Skeletal muscle tissue (tissue), 4 donors: Measurements from ENCODE around the gene YRDC. TPM values are rescaled to one million over a fixed set of nuclear protein-coding genes. Genes with fewer than 3 reads are reported as not detected.
"Not testable (repeated sequence)": the region's sequence is repeated elsewhere in the genome, so short reads cannot be mapped to it uniquely, and the experiment has no call there.

Source experiments
- H3K27ac ChIP-seq: one replicate; pipeline ENCODE4 v1.7.0; 2013; ENCODE audit warnings: mild to moderate bottlenecking, low read depth, low read length, inconsistent platforms
- H3K27me3 ChIP-seq, 3 donors: one replicate each; pipeline ENCODE4 v1.7.0; 2013; ENCODE audit warnings: low read length in 3 of 3; ENCODE audit not compliant: control insufficient read depth in 3 of 3, insufficient read depth in 3 of 3
- H3K36me3 ChIP-seq, 3 donors: one replicate each; pipeline ENCODE4 v1.7.0; 2013; ENCODE audit warnings: low read length in 3 of 3; ENCODE audit not compliant: control insufficient read depth in 3 of 3, insufficient read depth in 3 of 3
- H3K4me1 ChIP-seq, 3 donors: one replicate each; pipeline ENCODE4 v1.7.0; 2013; ENCODE audit warnings: low read length in 3 of 3, mild to moderate bottlenecking in 3 of 3; ENCODE audit not compliant: control insufficient read depth in 3 of 3, insufficient read depth in 3 of 3
- H3K4me3 ChIP-seq, 3 donors: one replicate each; pipeline ENCODE4 v1.7.0; 2013; ENCODE audit warnings: low read length in 3 of 3
- H3K9ac ChIP-seq, 3 donors: one replicate each; pipeline ENCODE4 v1.7.0; 2013; ENCODE audit warnings: low read length in 3 of 3, mild to moderate bottlenecking in 3 of 3, moderate library complexity in 2 of 3, low read depth in 1 of 3
- H3K9me3 ChIP-seq, 3 donors: one replicate each; pipeline ENCODE4 v1.7.0; 2013; ENCODE audit warnings: low read length in 3 of 3; ENCODE audit not compliant: control insufficient read depth in 3 of 3
- total RNA-seq: library from RNA; depleted of rRNA; stranded (reverse); fragments of >200 nt; gene quantifications from one replicate; pipeline ENCODE4 v1.2.3, GENCODE V29; 2014
- donor health status: Osteomylitis.

YRDC gene
- total RNA-seq, 1 donor from 2014 or later: 7.3 TPM

DNA sequence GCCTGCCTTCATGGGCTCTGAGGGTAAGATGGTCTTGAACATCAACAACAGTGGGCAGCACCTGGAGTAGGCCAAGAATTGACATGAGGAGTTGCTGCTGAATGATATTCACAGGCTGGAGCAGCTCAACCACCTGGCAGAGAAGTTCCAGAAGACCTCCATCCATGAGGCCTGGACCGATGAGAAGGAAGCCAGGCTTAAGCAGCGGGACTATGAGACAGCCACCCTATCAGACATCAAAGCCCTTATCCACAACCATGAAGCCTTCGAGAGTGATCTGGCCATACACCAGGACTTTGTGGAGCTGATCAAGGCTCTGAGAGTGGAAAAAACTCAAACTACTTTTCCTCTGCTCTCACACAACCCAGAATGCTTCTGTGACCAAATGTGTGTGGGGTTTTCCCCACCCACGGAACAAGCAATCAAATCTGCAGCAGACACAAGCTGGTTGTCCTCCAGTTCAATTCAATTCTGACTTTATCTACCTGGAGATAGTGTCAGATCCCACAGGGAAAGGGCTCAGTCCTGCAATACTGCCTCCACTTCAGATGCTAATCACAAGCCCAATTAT, 31.0 kb downstream of the YRDC start:
- H3K4me3 ChIP-seq: no peak overlapping the region
- H3K36me3 ChIP-seq: no peaks in the 10 kb centered on the region
- no peaks in the 10 kb centered on the region for H3K9me3 ChIP-seq
- H3K4me1 ChIP-seq: no peaks in the 10 kb centered on the region
- H3K27ac ChIP-seq: no peak overlapping the region
- peaks cover 3 to 9% (median 5%) of the 10 kb centered on the region in 3 donors for H3K27me3 ChIP-seq
- H3K9ac ChIP-seq: no peak overlapping the region

GRCh38 chr1:37771440-37771839, 36.6 kb downstream of the YRDC start:
- not testable (repeated sequence) for H3K27ac ChIP-seq, H3K9ac ChIP-seq, H3K36me3 ChIP-seq, H3K4me1 ChIP-seq, H3K9me3 ChIP-seq, H3K4me3 ChIP-seq
- H3K27me3 ChIP-seq: peaks cover 14 to 22% (median 18%) of the 10 kb centered on the region in 3 donors

DNA sequence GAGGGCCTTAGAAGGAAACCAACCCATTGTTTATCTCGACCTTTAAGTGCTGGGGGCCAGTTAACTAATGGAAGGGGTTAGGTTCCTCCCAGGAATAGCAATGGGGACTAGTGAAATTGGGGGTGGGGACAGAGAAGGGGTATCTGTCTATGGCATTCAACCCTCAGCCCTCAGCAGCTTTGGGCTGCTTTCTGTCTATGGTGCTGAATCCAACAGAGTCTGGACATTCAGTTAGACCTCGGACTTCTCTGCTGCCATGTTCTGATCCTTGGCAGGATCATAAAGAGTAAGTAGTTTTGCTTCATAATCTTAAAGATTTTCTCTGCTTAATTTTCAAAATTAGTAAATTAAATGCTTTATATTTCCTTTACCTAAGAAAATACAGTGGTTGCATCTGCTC, 40.5 kb downstream of the YRDC start:
- Histone ChIP-seq H3K27ac (no peak overlapping the region), H3K9me3 (no peaks in the 10 kb centered on the region), H3K4me3 (no peak overlapping the region), H3K36me3 (no peaks in the 10 kb centered on the region), H3K4me1 (no peaks in the 10 kb centered on the region), H3K9ac (no peak overlapping the region), H3K27me3 (peaks cover 51 to 62% (median 56%) of the 10 kb centered on the region in 3 donors)

DNA sequence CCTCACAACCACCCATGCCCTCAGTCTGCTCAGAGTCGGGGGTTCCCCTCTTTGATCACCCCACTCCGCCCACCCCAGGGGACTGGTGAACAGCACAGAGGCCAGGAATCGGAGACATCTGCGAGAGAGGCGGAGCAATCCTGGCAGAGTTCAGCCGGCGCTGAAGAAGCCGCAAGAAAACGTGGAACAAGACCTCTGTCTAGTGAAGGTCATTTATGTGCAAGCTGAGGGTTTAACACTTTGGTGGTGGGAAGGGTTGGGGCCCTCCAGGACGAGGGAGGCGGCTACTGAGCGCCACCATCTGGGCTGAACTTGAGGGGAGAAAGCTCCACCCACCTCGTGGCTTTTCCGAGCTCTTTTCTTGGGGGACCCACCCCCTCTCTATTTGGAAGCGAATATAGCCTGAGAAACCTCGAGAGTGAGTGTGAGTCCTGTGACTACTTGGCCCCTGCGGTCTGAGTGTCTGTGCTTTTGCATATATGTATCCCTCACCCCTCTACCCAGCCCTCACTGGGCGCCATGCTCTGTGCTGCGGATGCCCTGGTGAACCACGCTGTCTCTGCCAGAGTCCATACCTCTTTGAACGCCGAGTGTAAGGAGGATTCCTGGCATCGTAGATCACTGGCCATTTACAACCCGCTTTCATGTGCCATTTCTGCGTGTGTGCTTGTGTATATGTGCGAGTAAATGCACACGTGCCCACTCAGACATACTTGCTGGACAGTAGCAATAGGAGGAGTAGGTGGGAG, 41.9 kb downstream of the YRDC start:
- no peak overlapping the region for H3K9ac ChIP-seq
- peaks cover 62 to 76% (median 67%) of the 10 kb centered on the region in 3 donors for H3K27me3 ChIP-seq

GRCh38 chr1:37764888-37765441, 43.0 kb downstream of the YRDC start, which contains the start of gene EPHA10:
Gene EPHA10 (minus strand): TSS chr1:37765120. CDS start chr1:37765066, 54 bp downstream.
- peaks cover 68 to 83% (median 72%) of the 10 kb centered on the region in 3 donors for H3K27me3 ChIP-seq

More for the DNA sequence above, 41.9 kb downstream of the YRDC start:
- Histone ChIP-seq H3K9me3 (no peaks in the 10 kb centered on the region), H3K27ac (no peak overlapping the region), H3K36me3 (no peaks in the 10 kb centered on the region), H3K4me3 (no peak overlapping the region), H3K4me1 (no peaks in the 10 kb centered on the region)

GRCh38 chr1:37764414-37764825, 43.6 kb downstream of the YRDC start:
- Histone ChIP-seq H3K9ac (no peak overlapping the region), H3K27me3 (peaks cover 72 to 86% (median 74%) of the 10 kb centered on the region in 3 donors), H3K4me3 (no peak overlapping the region), H3K36me3 (no peaks in the 10 kb centered on the region), H3K4me1 (no peaks in the 10 kb centered on the region), H3K9me3 (no peaks in the 10 kb centered on the region), H3K27ac (no peak overlapping the region)

More at GRCh38 chr1:37764888-37765441, 43.0 kb downstream of the YRDC start, which contains the start of gene EPHA10:
- no peak within 1 kb of the TSS for H3K9ac ChIP-seq
- no peak within 1 kb of the TSS for H3K27ac ChIP-seq
- no peaks in the 10 kb centered on the region for H3K9me3 ChIP-seq
- no peaks in the 10 kb centered on the region for H3K36me3 ChIP-seq
- H3K4me3 ChIP-seq: no peak within 1 kb of the TSS
- H3K4me1 ChIP-seq: no peaks in the 10 kb centered on the region

DNA sequence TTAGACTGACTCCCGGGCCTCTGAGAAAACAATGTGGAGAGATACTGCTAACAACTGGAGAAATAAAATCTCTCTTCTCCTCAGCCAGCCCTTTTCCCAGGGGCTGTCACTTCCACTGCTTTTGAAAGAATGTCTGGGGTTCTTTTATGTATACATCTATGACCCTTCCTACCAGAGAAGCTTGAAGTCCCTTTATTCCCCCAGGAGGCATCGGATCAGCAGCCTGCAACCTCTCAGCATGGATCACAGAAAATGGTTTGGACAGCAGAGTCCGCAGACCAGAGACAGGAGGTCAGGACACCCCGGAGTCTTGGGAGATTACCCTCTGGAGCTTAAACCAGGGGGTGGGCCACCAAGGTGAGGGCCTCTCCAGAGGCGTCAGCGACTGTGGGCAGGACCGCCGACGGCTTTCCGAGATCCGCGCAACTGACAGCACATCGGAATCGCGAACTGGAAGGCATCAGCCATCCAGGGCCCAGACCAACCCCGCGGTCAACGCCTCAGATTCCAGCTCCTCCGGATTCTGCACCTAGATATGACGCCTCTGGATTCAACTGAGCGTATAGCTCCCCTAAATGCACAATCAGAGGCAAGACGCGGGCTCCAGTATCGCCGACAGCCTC, 44.1 kb downstream of the YRDC start:
- Histone ChIP-seq H3K4me1 (no peaks in the 10 kb centered on the region), H3K27me3 (peaks cover 76 to 87% (median 79%) of the 10 kb centered on the region in 3 donors), H3K36me3 (no peaks in the 10 kb centered on the region), H3K4me3 (no peak overlapping the region), H3K9me3 (no peaks in the 10 kb centered on the region), H3K9ac (no peak overlapping the region), H3K27ac (no peak overlapping the region)

DNA sequence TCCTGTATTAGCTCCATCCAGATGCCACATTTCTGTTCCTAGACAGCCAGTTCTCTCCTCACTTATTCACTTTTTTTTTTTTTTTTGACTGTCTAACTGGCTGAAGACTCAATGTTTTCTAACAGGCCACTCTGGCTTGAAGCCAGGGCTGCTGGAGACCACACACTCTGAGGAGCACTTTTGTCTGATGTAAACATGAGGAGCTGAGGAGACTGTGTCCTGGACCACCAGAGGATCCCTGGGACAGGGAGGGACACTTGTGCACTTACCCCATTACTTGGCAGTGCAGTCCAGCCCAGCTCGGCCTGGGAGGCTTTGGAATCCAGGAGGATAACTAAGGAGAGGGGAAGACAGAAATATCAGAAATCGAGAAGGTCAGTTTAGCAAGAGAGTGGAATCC, 45.5 kb downstream of the YRDC start:
- H3K4me3 ChIP-seq: no peak overlapping the region
- H3K27me3 ChIP-seq: peaks cover 74 to 87% (median 79%) of the 10 kb centered on the region in 3 donors
- no peak overlapping the region for H3K9ac ChIP-seq
- H3K36me3 ChIP-seq: no peaks in the 10 kb centered on the region
- no peaks in the 10 kb centered on the region for H3K9me3 ChIP-seq
- H3K27ac ChIP-seq: no peak overlapping the region
- H3K4me1 ChIP-seq: no peaks in the 10 kb centered on the region

DNA sequence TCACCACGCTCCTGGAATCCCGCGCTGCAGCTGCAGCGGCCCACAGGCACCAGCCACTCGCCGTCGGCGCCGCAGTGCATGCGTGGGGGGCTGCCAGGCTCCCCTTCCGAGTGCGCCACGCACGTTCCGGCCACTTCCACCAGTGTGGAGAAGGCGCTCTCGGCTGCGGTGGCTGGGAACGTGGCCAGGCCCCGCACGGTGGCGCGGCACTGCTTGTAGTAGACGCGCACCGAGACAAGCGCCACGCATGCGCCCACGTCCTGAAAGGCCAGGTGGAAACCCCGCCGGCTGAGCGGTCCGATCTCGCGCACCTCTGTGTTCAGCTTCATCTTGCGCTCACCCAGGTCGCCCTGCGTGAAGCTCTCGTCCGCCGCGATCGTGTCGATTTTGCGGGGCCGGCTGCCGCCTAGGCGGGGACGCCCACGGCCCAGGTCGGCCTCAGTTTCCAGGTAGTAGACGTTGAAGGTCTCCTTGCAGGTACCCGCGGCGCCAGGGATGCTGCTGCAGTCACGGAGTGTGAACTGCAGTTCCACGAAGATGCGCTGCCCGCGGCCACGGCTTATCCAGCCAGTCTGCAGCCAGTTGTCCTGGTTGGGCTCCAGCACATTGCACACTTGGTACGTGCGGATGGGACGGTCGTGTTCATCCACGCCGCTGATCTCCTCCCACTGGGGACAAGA, 46.5 kb downstream of the YRDC start:
- Histone ChIP-seq H3K4me1 (no peaks in the 10 kb centered on the region), H3K9me3 (no peaks in the 10 kb centered on the region), H3K4me3 (no peak overlapping the region), H3K27me3 (peaks cover 69 to 79% (median 69%) of the 10 kb centered on the region in 3 donors), H3K36me3 (no peaks in the 10 kb centered on the region), H3K9ac (no peak overlapping the region), H3K27ac (no peak overlapping the region)
